Neural cell (in vitro differentiated cells): Measurements from ENCODE around the gene PRRT2. TPM values are rescaled to one million over a fixed set of nuclear protein-coding genes. Genes with fewer than 3 reads are reported as not detected.

ENCODE experiments used
- H2AFZ ChIP-seq: fragments of 200-600, 300-800 bp; sonication (generic), shearing (Covaris generic); 2 replicates; pipeline ENCODE4 v1.6.0; 2014; ENCODE audit warnings: low read depth, mild to moderate bottlenecking, antibody characterized with exemption, low read length, moderate library complexity
- H3F3A ChIP-seq: fragments of 200-600 bp; shearing (Covaris generic); 2 replicates; pipeline ENCODE4 v1.6.1; 2016; ENCODE audit warnings: mild to moderate bottlenecking, moderate library complexity, mixed read lengths, antibody characterized with exemption, low read length; ENCODE audit not compliant: insufficient read depth, poor library complexity, severe bottlenecking
- H3K27ac ChIP-seq: fragments of 200-600, 300-800 bp; sonication (generic), shearing (Covaris generic); 2 replicates; pipeline ENCODE4 v1.5.1; 2014; ENCODE audit warnings: mild to moderate bottlenecking, low read length, moderate library complexity
- H3K27me3 ChIP-seq: fragments of 300-800, 200-600 bp; sonication (generic), shearing (Covaris generic); 2 replicates; pipeline ENCODE4 v1.6.0; 2014; ENCODE audit warnings: mild to moderate bottlenecking, low read depth, low read length, moderate library complexity; ENCODE audit not compliant: insufficient read depth
- H3K36me3 ChIP-seq: fragments of 300-800, 200-600 bp; sonication (generic), shearing (Covaris generic); 2 replicates; pipeline ENCODE4 v1.5.1; 2014; ENCODE audit warnings: mild to moderate bottlenecking, antibody characterized with exemption, low read length, moderate library complexity; ENCODE audit not compliant: insufficient read depth
- H3K4me2 ChIP-seq: fragments of 300-800, 200-600 bp; sonication (generic), shearing (Covaris generic); 2 replicates; pipeline ENCODE4 v1.6.0; 2014; ENCODE audit warnings: mild to moderate bottlenecking, low read length
- H3K4me3 ChIP-seq: fragments of 300-800, 200-600 bp; sonication (generic), shearing (Covaris generic); 2 replicates; pipeline ENCODE4 v1.5.1; 2014; ENCODE audit warnings: mild to moderate bottlenecking, low read length, moderate library complexity
- H3K79me2 ChIP-seq: fragments of 200-600 bp; shearing (Covaris generic); replicated peaks from 2 replicates; pipeline ENCODE4 v1.6.0; 2014; ENCODE audit warnings: mild to moderate bottlenecking, low read length, moderate library complexity; ENCODE audit not compliant: insufficient read depth
- H3K9ac ChIP-seq: fragments of 300-800, 200-600 bp; sonication (generic), shearing (Covaris generic); 2 replicates; pipeline ENCODE4 v1.6.1; 2016; ENCODE audit warnings: mild to moderate bottlenecking, low read length, mixed read lengths
- H3K9me2 ChIP-seq: fragments of 200-600 bp; shearing (Covaris generic); 2 replicates; pipeline ENCODE4 v1.6.1; 2016; ENCODE audit warnings: mild to moderate bottlenecking, low read length, mixed read lengths; ENCODE audit not compliant: insufficient read depth
- H3K9me3 ChIP-seq: fragments of 200-600, 300-800 bp; sonication (generic), shearing (Covaris generic); 2 replicates; pipeline ENCODE4 v1.6.1; 2016; ENCODE audit warnings: mild to moderate bottlenecking, mixed run types, low read length, moderate library complexity, mixed read lengths
- H4K20me1 ChIP-seq: fragments of 200-600 bp; shearing (Covaris generic); 2 replicates; pipeline ENCODE4 v1.6.1; 2016; ENCODE audit warnings: mild to moderate bottlenecking, mixed run types; ENCODE audit not compliant: insufficient read depth
- CTCF ChIP-seq: fragments of 450-650 bp; IDR thresholded peaks from 2 replicates; pipeline ENCODE4 v1.5.1; 2014; ENCODE audit warnings: antibody characterized with exemption, mild to moderate bottlenecking, moderate library complexity; ENCODE audit not compliant: poor library complexity, severe bottlenecking
- EP300 ChIP-seq: fragments of 450-650 bp; conservative IDR thresholded peaks from 2 replicates; pipeline ENCODE4 v1.6.1; 2014; ENCODE audit warnings: antibody characterized with exemption, mild to moderate bottlenecking, moderate library complexity; ENCODE audit not compliant: poor library complexity, severe bottlenecking
- EZH2 ChIP-seq: fragments of 200-600, 300-800 bp; shearing (Covaris generic), sonication (generic); IDR thresholded peaks from 2 replicates; pipeline ENCODE4 v1.6.1; 2014; ENCODE audit warnings: antibody characterized with exemption, low read length, borderline replicate concordance, mild to moderate bottlenecking; ENCODE audit not compliant: insufficient read depth, poor library complexity, severe bottlenecking
- MXI1 ChIP-seq: fragments of 450-650 bp; conservative IDR thresholded peaks from 2 replicates; pipeline ENCODE4 v1.6.1; 2014; ENCODE audit warnings: antibody characterized with exemption, mild to moderate bottlenecking; ENCODE audit not compliant: poor library complexity, severe bottlenecking
- POLR2AphosphoS5 ChIP-seq: IDR thresholded peaks from 2 replicates; pipeline ENCODE4 v1.6.1; 2012
- RAD21 ChIP-seq: fragments of 450-650 bp; conservative IDR thresholded peaks from 2 replicates; pipeline ENCODE4 v1.6.1; 2014; ENCODE audit warnings: antibody characterized with exemption, mild to moderate bottlenecking, moderate library complexity
- REST ChIP-seq: IDR thresholded peaks from 2 replicates; pipeline ENCODE4 v1.6.1; 2012; ENCODE audit warnings: borderline replicate concordance
- SMC3 ChIP-seq: fragments of 450-650 bp; conservative IDR thresholded peaks from 2 replicates; pipeline ENCODE4 v1.6.1; 2014; ENCODE audit warnings: antibody characterized with exemption, mild to moderate bottlenecking, moderate library complexity; ENCODE audit not compliant: poor library complexity
- TAF1 ChIP-seq: IDR thresholded peaks from 2 replicates; pipeline ENCODE4 v1.6.1; 2012; ENCODE audit warnings: low read depth
- polyA plus RNA-seq: library from polyadenylated mRNA; depleted of rRNA; stranded (reverse); fragments of >200 nt; gene quantifications from 2 replicates; pipeline ENCODE4 v1.2.3, GENCODE V29; 2014

The PRRT2 gene
- polyA plus RNA-seq, 1 donor from 2014 or later: 84.2 TPM

- Histone ChIP-seq H3K4me2 (no peak overlapping the region), H3K27me3 (no peaks in the 10 kb centered on the region), H3K9ac (no peak overlapping the region), H3K4me3 (no peak overlapping the region), H3K9me3 (no peaks in the 10 kb centered on the region), H2AFZ (no peak overlapping the region), H3K36me3 (no peaks in the 10 kb centered on the region), H3K9me2 (no peaks in the 10 kb centered on the region), H4K20me1 (no peaks in the 10 kb centered on the region), H3K79me2 (no peaks in the 10 kb centered on the region), H3F3A (no peaks in the 10 kb centered on the region), H3K27ac (no peak overlapping the region)
- no peak for TF ChIP-seq EZH2
- TF ChIP-seq SMC3: no peak
- no peak for TF ChIP-seq TAF1
- TF ChIP-seq POLR2AphosphoS5: no peak
- no peak for TF ChIP-seq REST
- no peak for TF ChIP-seq CTCF
- no peak for TF ChIP-seq MXI1
- TF ChIP-seq EP300: no peak
- no peak for TF ChIP-seq RAD21
Observed at GRCh38 chr16:29839822-29840221, 27.8 kb downstream of the PRRT2 start.

GRCh38 chr16:29840240-29840639 is 28.2 kb downstream of the PRRT2 start:
- TF ChIP-seq TAF1 (no peak), REST (no peak), EZH2 (no peak), CTCF (no peak), EP300 (no peak), SMC3 (no peak), POLR2AphosphoS5 (no peak), RAD21 (no peak), MXI1 (no peak)
- Histone ChIP-seq H4K20me1 (no peaks in the 10 kb centered on the region), H3K4me3 (no peak overlapping the region), H3K27me3 (no peaks in the 10 kb centered on the region), H3F3A (no peaks in the 10 kb centered on the region), H3K9me2 (no peaks in the 10 kb centered on the region), H3K36me3 (no peaks in the 10 kb centered on the region), H2AFZ (no peak overlapping the region), H3K9ac (no peak overlapping the region), H3K4me2 (no peak overlapping the region), H3K9me3 (no peaks in the 10 kb centered on the region), H3K79me2 (no peaks in the 10 kb centered on the region), H3K27ac (no peak overlapping the region)
